HepG2 (cell line): ENCODE measurements around the gene SH2D5. TPM values are rescaled to one million over a fixed set of nuclear protein-coding genes. Genes with fewer than 3 reads are reported as not detected.

Source experiments
- CSRNP1 ChIP-seq: sonication (generic); formaldehyde crosslinking; IDR thresholded peaks from 2 replicates; pipeline ENCODE4 v1.8.1; 2023; ENCODE audit warnings: mild to moderate bottlenecking, missing genetic modification reagents
- FOXK2 ChIP-seq: fragments of 450-650 bp; IDR thresholded peaks from 2 replicates; pipeline ENCODE4 v1.6.1; 2016
- GABPA ChIP-seq, 2 experiments: IDR thresholded peaks; 2 replicates each; pipeline ENCODE4 v1.6.1; 2011 to 2016; ENCODE audit warnings: low read depth in 2 of 2, low read length in 1 of 2, missing biosample characterization in 1 of 2, missing genetic modification characterization in 1 of 2
- HNRNPUL1 ChIP-seq: fragments of 200-400 bp; formaldehyde crosslinking; IDR thresholded peaks from 2 replicates; pipeline ENCODE4 v1.6.1; 2017; ENCODE audit warnings: low read depth, mild to moderate bottlenecking, low read length, moderate library complexity
- MAZ ChIP-seq, 2 experiments: sonication (generic) in 1 of 2; formaldehyde crosslinking in 1 of 2; IDR thresholded peaks; 2 replicates each; pipeline versions ENCODE4 v1.5.0 to v1.6.1; 2012 to 2020; ENCODE audit warnings: low read depth in 2 of 2, mild to moderate bottlenecking in 2 of 2, borderline replicate concordance in 1 of 2, improper control_type of control experiment in 1 of 2, low read length in 1 of 2, missing genetic modification reagents in 1 of 2, moderate library complexity in 1 of 2
- MEF2D ChIP-seq: sonication (generic); formaldehyde crosslinking; IDR thresholded peaks from 2 replicates; pipeline ENCODE4 v1.5.1; 2020; ENCODE audit warnings: mild to moderate bottlenecking, missing genetic modification reagents
- MIER3 ChIP-seq: IDR thresholded peaks from 2 replicates; pipeline ENCODE4 v1.6.1; 2016; ENCODE audit warnings: missing compliant biosample characterization, borderline replicate concordance
- NFE2L1 ChIP-seq: sonication (generic); formaldehyde crosslinking; IDR thresholded peaks from 2 replicates; pipeline ENCODE4 v1.4.0; 2020; ENCODE audit warnings: missing genetic modification reagents, mild to moderate bottlenecking, borderline replicate concordance
- NFIB ChIP-seq: sonication (generic); formaldehyde crosslinking; IDR thresholded peaks from 2 replicates; pipeline ENCODE4 v1.9.0; 2021; ENCODE audit warnings: missing genetic modification reagents, mild to moderate bottlenecking, borderline replicate concordance
- SMC3 ChIP-seq: IDR thresholded peaks from 2 replicates; pipeline ENCODE4 v1.6.1; 2011; ENCODE audit warnings: low read length, improper control_type of control experiment
- STAG1 ChIP-seq: sonication (generic); formaldehyde crosslinking; IDR thresholded peaks from 2 replicates; pipeline ENCODE4 v1.4.0; 2020; ENCODE audit warnings: missing genetic modification reagents
- TEAD3 ChIP-seq: optimal IDR thresholded peaks from 2 replicates; pipeline ENCODE3; 2016; ENCODE audit warnings: borderline replicate concordance
- THYN1 ChIP-seq: sonication (generic); formaldehyde crosslinking; IDR thresholded peaks from 2 replicates; pipeline ENCODE4 v1.8.1; 2023; ENCODE audit warnings: low read depth, mild to moderate bottlenecking, moderate library complexity, missing genetic modification reagents, borderline replicate concordance
- ZBTB20 ChIP-seq: sonication (generic); formaldehyde crosslinking; IDR thresholded peaks from 2 replicates; pipeline ENCODE4 v1.8.1; 2023; ENCODE audit warnings: missing genetic modification reagents, low read depth, mild to moderate bottlenecking, borderline replicate concordance
- ZBTB25 ChIP-seq: IDR thresholded peaks from 2 replicates; pipeline ENCODE4 v1.6.1; 2018; ENCODE audit warnings: missing genetic modification reagents
- ZFP82 ChIP-seq: sonication (generic); formaldehyde crosslinking; IDR thresholded peaks from 2 replicates; pipeline ENCODE4 v1.5.1; 2020; ENCODE audit warnings: mild to moderate bottlenecking, missing genetic modification reagents, borderline replicate concordance
- ZNF138 ChIP-seq: sonication (generic); formaldehyde crosslinking; IDR thresholded peaks from 2 replicates; pipeline ENCODE4 v1.5.0; 2020; ENCODE audit warnings: mild to moderate bottlenecking, low read depth, missing genetic modification reagents
- ZNF335 ChIP-seq: sonication (generic); formaldehyde crosslinking; IDR thresholded peaks from 2 replicates; pipeline ENCODE4 v1.4.0; 2020; ENCODE audit warnings: missing genetic modification reagents
- ZNF672 ChIP-seq: sonication (generic); formaldehyde crosslinking; IDR thresholded peaks from 2 replicates; pipeline ENCODE4 v1.8.1; 2022; ENCODE audit warnings: missing genetic modification reagents
- ZNF781 ChIP-seq: sonication (generic); formaldehyde crosslinking; IDR thresholded peaks from 2 replicates; pipeline ENCODE4 v1.5.1; 2020; ENCODE audit warnings: borderline replicate concordance, mild to moderate bottlenecking, missing genetic modification reagents; ENCODE audit errors: not compliant biosample characterization
- ZNF782 ChIP-seq: sonication (generic); formaldehyde crosslinking; IDR thresholded peaks from 2 replicates; pipeline ENCODE4 v1.4.0; 2020; ENCODE audit warnings: missing genetic modification reagents, mild to moderate bottlenecking, borderline replicate concordance
- ZNF891 ChIP-seq: sonication (generic); formaldehyde crosslinking; IDR thresholded peaks from 2 replicates; pipeline ENCODE4 v1.5.0; 2020; ENCODE audit warnings: mild to moderate bottlenecking, missing genetic modification reagents
- ZSCAN20 ChIP-seq: sonication (generic); formaldehyde crosslinking; IDR thresholded peaks from 2 replicates; pipeline ENCODE4 v1.4.0; 2020; ENCODE audit warnings: missing genetic modification reagents, mild to moderate bottlenecking, borderline replicate concordance
- polyA plus RNA-seq, 8 experiments: library from polyadenylated mRNA; depleted of rRNA in 3 of 8; stranded (reverse) in 7 of 8; unstranded in 1 of 8; fragments of >200 nt; fragmentation: Illumina TruSeq in 4 of 8; extraction: Trizol in 4 of 8; gene quantifications; 2 replicates each; pipeline versions ENCODE4 v1.2.1 to v1.2.3, GENCODE V29; 2011 to 2016; ENCODE audit warnings: low read depth in 4 of 8, missing spikeins in 1 of 8, mixed read lengths in 1 of 8; ENCODE audit not compliant: insufficient read depth in 1 of 8
- total RNA-seq, 5 experiments: library from RNA; depleted of rRNA; stranded (reverse); fragments of >200 nt; fragmentation: Illumina TruSeq; extraction: Trizol; gene quantifications; 2 replicates each; pipeline ENCODE4 v1.2.3, GENCODE V29; 2016; ENCODE audit warnings: low read depth in 1 of 5
- TF ChIP-seq, protein P1 (sequence below), 2 experiments: sonication (generic) in 1 of 2; formaldehyde crosslinking in 1 of 2; IDR thresholded peaks; 2 replicates each; pipeline versions ENCODE4 v1.5.1 to v1.6.1; 2011 to 2020; ENCODE audit warnings: borderline replicate concordance in 1 of 2, low read depth in 1 of 2, low read length in 1 of 2, mild to moderate bottlenecking in 1 of 2, missing genetic modification reagents in 1 of 2, moderate library complexity in 1 of 2

Gene SH2D5
- total and polyA plus RNA-seq, 2 of the 13 experiments (the other 11 are each of a cell fraction or from before 2014, with no cell fraction given): 1.2 to 3.4 TPM

DNA sequence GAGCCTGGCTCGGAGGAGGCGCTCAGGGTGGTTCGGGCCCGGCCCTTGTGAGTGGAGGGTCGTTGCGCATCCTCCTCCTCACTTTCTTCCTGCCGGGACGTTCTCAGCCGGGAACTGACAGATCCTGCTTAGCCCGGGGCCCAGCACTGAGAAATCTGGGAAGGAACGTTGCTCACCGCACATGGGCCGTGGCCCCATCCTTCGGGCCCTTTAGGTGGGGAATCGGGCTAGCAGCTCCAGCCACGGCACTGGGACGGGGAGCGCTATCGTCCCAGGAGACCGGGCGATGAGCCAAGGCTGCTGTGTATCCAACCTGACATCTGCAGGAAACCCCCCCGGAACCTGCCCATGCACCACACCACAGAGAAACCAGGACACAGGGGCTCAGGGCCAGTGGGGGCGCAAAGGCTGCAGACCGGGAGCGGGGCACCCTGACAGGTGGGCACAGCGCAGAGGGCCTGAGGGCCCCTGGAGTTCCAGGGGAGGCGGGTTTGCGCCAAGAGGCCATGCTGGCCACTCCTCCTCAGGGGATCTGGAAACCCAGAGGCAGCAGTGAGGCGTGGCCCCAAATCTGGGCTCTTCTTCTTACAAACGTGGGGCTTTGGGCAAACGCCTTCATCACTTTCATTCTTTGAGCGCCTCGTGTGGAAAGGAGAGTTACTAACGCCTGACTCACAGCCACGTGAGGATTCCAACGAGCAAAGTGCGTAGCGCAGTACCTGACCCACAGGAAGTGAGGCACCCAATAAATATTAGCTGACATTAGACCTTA lies at the start of gene SH2D5 (continued):
- TF ChIP-seq STAG1 (peak; percentile 56), ZNF781 (CRISPR knock-in tag) (peak; percentile 84), ZNF138 (CRISPR knock-in tag) (no peak), ZBTB20 (CRISPR knock-in tag) (peak; percentile 30; the same call in 1 of the 2 replicates), ZBTB25 (no peak), SMC3 (no peak), MAZ (IDR thresholded peaks at IDR 0.05; ENCODE audit: borderline replicate concordance, low read depth, low read length) (no peak), MAZ (CRISPR knock-in tag; IDR thresholded peaks at IDR 0.05; ENCODE audit: low read depth) (no peak), ZSCAN20 (CRISPR knock-in tag) (0 out of 2 replicates have a peak, but pooled peaks have one; percentile 58), MIER3 (peak; percentile 36; the same call in 1 of the 2 replicates), ZNF891 (CRISPR knock-in tag) (peak; percentile 54; the same call in 1 of the 2 replicates), THYN1 (no peak), NFE2L1 (CRISPR knock-in tag) (no peak), HNRNPUL1 (no peak), TEAD3 (CRISPR knock-in tag) (peak; percentile 90), CSRNP1 (CRISPR knock-in tag) (no peak), ZFP82 (CRISPR knock-in tag) (no peak), GABPA (IDR thresholded peaks at IDR 0.05; ENCODE audit: low read depth, low read length) (no peak), GABPA (CRISPR knock-in tag; IDR thresholded peaks at IDR 0.05; ENCODE audit: low read depth) (peak; percentile 65), MEF2D (CRISPR knock-in tag) (peak; percentile 56; the same call in 1 of the 2 replicates), ZNF335 (no peak), NFIB (CRISPR knock-in tag) (no peak), ZNF782 (CRISPR knock-in tag) (0 out of 2 replicates have a peak, but pooled peaks have one; percentile 42), FOXK2 (no peak), ZNF672 (no peak)
- TF ChIP-seq, protein P1, sequence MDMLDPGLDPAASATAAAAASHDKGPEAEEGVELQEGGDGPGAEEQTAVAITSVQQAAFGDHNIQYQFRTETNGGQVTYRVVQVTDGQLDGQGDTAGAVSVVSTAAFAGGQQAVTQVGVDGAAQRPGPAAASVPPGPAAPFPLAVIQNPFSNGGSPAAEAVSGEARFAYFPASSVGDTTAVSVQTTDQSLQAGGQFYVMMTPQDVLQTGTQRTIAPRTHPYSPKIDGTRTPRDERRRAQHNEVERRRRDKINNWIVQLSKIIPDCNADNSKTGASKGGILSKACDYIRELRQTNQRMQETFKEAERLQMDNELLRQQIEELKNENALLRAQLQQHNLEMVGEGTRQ (IDR thresholded peaks at IDR 0.05; ENCODE audit: low read depth, low read length): peak; percentile 50
- TF ChIP-seq, protein P1 (CRISPR knock-in tag; IDR thresholded peaks at IDR 0.05; ENCODE audit: borderline replicate concordance): peak; percentile 49; the same call in 1 of the 2 replicates
